IPS-15b (cell line): ENCODE results near the gene SHD.
"Not testable (repeated sequence)": the region's sequence is repeated elsewhere in the genome, so short reads cannot be mapped to it uniquely, and the experiment has no call there.

ENCODE experiments used
- H3K27me3 ChIP-seq: one replicate; pipeline ENCODE4 v1.6.1; 2013; ENCODE audit warnings: low read length; ENCODE audit not compliant: control insufficient read depth, insufficient read depth
- H3K36me3 ChIP-seq: one replicate; pipeline ENCODE4 v1.6.1; 2013; ENCODE audit warnings: low read length; ENCODE audit not compliant: control insufficient read depth, insufficient read depth
- H3K4me1 ChIP-seq: one replicate; pipeline ENCODE4 v1.6.1; 2013; ENCODE audit warnings: mild to moderate bottlenecking, low read length; ENCODE audit not compliant: control insufficient read depth, insufficient read depth
- H3K4me3 ChIP-seq: one replicate; pipeline ENCODE4 v1.5.1; 2013; ENCODE audit warnings: low read depth, low read length
- H3K9ac ChIP-seq: one replicate; pipeline ENCODE4 v1.6.1; 2013; ENCODE audit warnings: low read depth, mild to moderate bottlenecking, low read length
- H3K9me3 ChIP-seq: one replicate; pipeline ENCODE4 v1.6.1; 2013; ENCODE audit warnings: mild to moderate bottlenecking, low read length; ENCODE audit not compliant: control insufficient read depth, insufficient read depth

Gene SHD

GRCh38 chr19:4278419-4279266 lies at the start of gene SHD:
SHD (plus strand) TSS chr19:4279266; CDS start chr19:4280064, 798 bp downstream.
- Histone ChIP-seq H3K4me1 (no peaks in the 10 kb centered on the region), H3K36me3 (no peaks in the 10 kb centered on the region), H3K27me3 (peaks cover 21% of the 10 kb centered on the region), H3K9me3 (no peaks in the 10 kb centered on the region), H3K4me3 (peak within 1 kb of the TSS; percentile 68), H3K9ac (peak within 1 kb of the TSS; percentile 60)

GRCh38 chr19:4230237-4230636 lies 48.8 kb upstream of the SHD start:
- not testable (repeated sequence) for H3K36me3 ChIP-seq, H3K9me3 ChIP-seq, H3K9ac ChIP-seq, H3K4me1 ChIP-seq, H3K4me3 ChIP-seq, H3K27me3 ChIP-seq

- not testable (repeated sequence) for H3K4me3 ChIP-seq, H3K27me3 ChIP-seq, H3K36me3 ChIP-seq
These were observed 47.5 kb upstream of the SHD start for GRCh38 chr19:4231521-4231920.

GRCh38 chr19:4232139-4232538 lies 46.9 kb upstream of the SHD start:
- H3K9ac ChIP-seq, H3K36me3 ChIP-seq, H3K9me3 ChIP-seq, H3K4me3 ChIP-seq, H3K27me3 ChIP-seq, H3K4me1 ChIP-seq: not testable (repeated sequence)

More at GRCh38 chr19:4231521-4231920, 47.5 kb upstream of the SHD start:
- H3K9ac ChIP-seq, H3K9me3 ChIP-seq, H3K4me1 ChIP-seq: not testable (repeated sequence)

- H3K9ac ChIP-seq, result no peak overlapping the region
- no peaks in the 10 kb centered on the region for H3K9me3 ChIP-seq
- peaks cover 4% of the 10 kb centered on the region for H3K4me1 ChIP-seq
- peak overlapping the region; percentile 35 for H3K4me3 ChIP-seq
- H3K27me3 ChIP-seq, result peaks cover 4% of the 10 kb centered on the region
- peaks cover 2% of the 10 kb centered on the region for H3K36me3 ChIP-seq
These were observed 46.3 kb upstream of the SHD start for GRCh38 chr19:4232614-4233281.

- no peaks in the 10 kb centered on the region for H3K9me3 ChIP-seq
- H3K27me3 ChIP-seq, result no peaks in the 10 kb centered on the region
- H3K4me1 ChIP-seq, result peaks cover 4% of the 10 kb centered on the region
- peak overlapping the region; percentile 35 for H3K4me3 ChIP-seq
- peaks cover 2% of the 10 kb centered on the region for H3K36me3 ChIP-seq
- no peak overlapping the region for H3K9ac ChIP-seq
These were observed 45.7 kb upstream of the SHD start for GRCh38 chr19:4233282-4233853.

- Histone ChIP-seq H3K4me1 (no peaks in the 10 kb centered on the region), H3K4me3 (no peak overlapping the region), H3K27me3 (no peaks in the 10 kb centered on the region), H3K9me3 (no peaks in the 10 kb centered on the region), H3K9ac (no peak overlapping the region), H3K36me3 (peaks cover 2% of the 10 kb centered on the region)
These were observed 44.8 kb upstream of the SHD start for GRCh38 chr19:4234142-4234861.

- Histone ChIP-seq H3K4me1 (no peaks in the 10 kb centered on the region), H3K36me3 (peaks cover 2% of the 10 kb centered on the region), H3K9ac (no peak overlapping the region), H3K27me3 (no peaks in the 10 kb centered on the region), H3K9me3 (no peaks in the 10 kb centered on the region), H3K4me3 (no peak overlapping the region)
These were observed 44.2 kb upstream of the SHD start for GRCh38 chr19:4234862-4235201.

- H3K9ac ChIP-seq, H3K9me3 ChIP-seq, H3K27me3 ChIP-seq, H3K4me3 ChIP-seq, H3K4me1 ChIP-seq, H3K36me3 ChIP-seq: not testable (repeated sequence)
These were observed 41.6 kb upstream of the SHD start for GRCh38 chr19:4237510-4237909.

GRCh38 chr19:4238831-4239230 lies 40.2 kb upstream of the SHD start:
- H3K4me1 ChIP-seq, result no peaks in the 10 kb centered on the region
- no peaks in the 10 kb centered on the region for H3K9me3 ChIP-seq
- no peak overlapping the region for H3K9ac ChIP-seq
- H3K4me3 ChIP-seq, result no peak overlapping the region
- H3K27me3 ChIP-seq, result no peaks in the 10 kb centered on the region
- peaks cover 2% of the 10 kb centered on the region for H3K36me3 ChIP-seq

- H3K4me3 ChIP-seq, result no peak overlapping the region
- peaks cover 3% of the 10 kb centered on the region for H3K4me1 ChIP-seq
These were observed 37.1 kb upstream of the SHD start for GRCh38 chr19:4241824-4242430.

More at GRCh38 chr19:4241824-4242430, 37.1 kb upstream of the SHD start:
- no peaks in the 10 kb centered on the region for H3K36me3 ChIP-seq
- no peak overlapping the region for H3K9ac ChIP-seq
- no peaks in the 10 kb centered on the region for H3K9me3 ChIP-seq
- H3K27me3 ChIP-seq, result no peaks in the 10 kb centered on the region
